K562 (cell line): ENCODE measurements around the gene EPB41L1. TPM values are rescaled to one million over a fixed set of nuclear protein-coding genes. Genes with fewer than 3 reads are reported as not detected.

ENCODE experiments used
- CREM ChIP-seq: IDR thresholded peaks from 2 replicates; pipeline ENCODE4 v1.6.1; 2014; ENCODE audit warnings: antibody characterized with exemption, low read depth
- EZH2 ChIP-seq: IDR thresholded peaks from 2 replicates; pipeline ENCODE4 v1.6.1; 2012; ENCODE audit warnings: low read depth, mild to moderate bottlenecking, inconsistent platforms, low read length, borderline replicate concordance
- KLF16 ChIP-seq: IDR thresholded peaks from 2 replicates; pipeline ENCODE4 v1.6.1; 2016; ENCODE audit warnings: antibody characterized with exemption
- NR2C2 ChIP-seq, 2 experiments: fragments of 200-800 bp in 1 of 2; sonication (Bioruptor generic) in 1 of 2; sonication (generic) in 1 of 2; formaldehyde crosslinking in 1 of 2; IDR thresholded peaks; 2 replicates each; pipeline versions ENCODE4 v1.6.1 to v1.8.0; 2016 to 2022; ENCODE audit warnings: mild to moderate bottlenecking in 1 of 2, missing compliant biosample characterization in 1 of 2, missing genetic modification characterization in 1 of 2, missing genetic modification reagents in 1 of 2
- RAD21 ChIP-seq, 2 experiments: fragments of 250-450 bp in 1 of 2; fragments of 450-650 bp in 1 of 2; sonication (Bioruptor Pico) in 1 of 2; formaldehyde crosslinking in 1 of 2; IDR thresholded peaks in 1 of 2; conservative IDR thresholded peaks in 1 of 2; 2 replicates each; pipeline versions ENCODE4 v1.4.0 to v1.8.0; 2020 to 2022; ENCODE audit warnings: mild to moderate bottlenecking in 2 of 2, moderate library complexity in 1 of 2
- RB1 ChIP-seq: fragments of 450-650 bp; IDR thresholded peaks from 2 replicates; pipeline ENCODE4 v1.6.1; 2017; ENCODE audit warnings: low read depth, mild to moderate bottlenecking
- REST ChIP-seq, 2 experiments: fragments of 450-650 bp; formaldehyde crosslinking in 1 of 2; IDR thresholded peaks; 2 replicates each; pipeline versions ENCODE4 v1.4.0 to v1.6.1; 2014 to 2020; ENCODE audit warnings: mild to moderate bottlenecking in 2 of 2, borderline replicate concordance in 1 of 2, low read depth in 1 of 2
- YY1 ChIP-seq, 3 experiments: IDR thresholded peaks; 2 replicates each; pipeline ENCODE4 v1.6.1; 2011; ENCODE audit warnings: low read length in 2 of 3, mild to moderate bottlenecking in 2 of 3, moderate library complexity in 2 of 3, borderline replicate concordance in 1 of 3, control low read depth in 1 of 3, low read depth in 1 of 3; ENCODE audit not compliant: insufficient read depth in 3 of 3, insufficient replicate concordance in 2 of 3, control insufficient read depth in 1 of 3, insufficient read length in 1 of 3; ENCODE audit errors: extremely low read depth in 1 of 3
- ZHX1 ChIP-seq: fragments of 150-350 bp; conservative IDR thresholded peaks from 2 replicates; pipeline ENCODE4 v1.6.1; 2014; ENCODE audit warnings: low read length
- ZNF764 ChIP-seq: fragments of 250-450 bp; sonication (Bioruptor Pico); IDR thresholded peaks from 2 replicates; pipeline ENCODE4 v1.4.0; 2020; ENCODE audit warnings: low read depth, mild to moderate bottlenecking, moderate library complexity
- polyA plus RNA-seq, 8 experiments: library from polyadenylated mRNA; depleted of rRNA in 4 of 8; stranded (reverse) in 5 of 8; unstranded in 3 of 8; fragments of >200 nt; fragmentation: Nextera tagmentation in 2 of 8; fragmentation: Illumina TruSeq in 1 of 8; extraction: Ambion mirVana in 2 of 8; extraction: Trizol in 1 of 8; gene quantifications; 2 replicates each; pipeline versions ENCODE4 v1.2.1 to v1.2.3, GENCODE V29; 2011 to 2014; ENCODE audit warnings: inconsistent platforms in 1 of 8, missing spikeins in 1 of 8
- total RNA-seq, 7 experiments: library from RNA; depleted of rRNA in 6 of 7; stranded (reverse); fragments of >200 nt in 6 of 7; fragmentation: Illumina TruSeq in 2 of 7; extraction: Trizol in 2 of 7; gene quantifications; 2 replicates each; pipeline versions ENCODE4 v1.2.1 to v1.2.3, GENCODE V29; 2011 to 2021; ENCODE audit warnings: low replicate concordance in 1 of 7
- TF ChIP-seq, protein P1 (sequence below): conservative IDR thresholded peaks from 2 replicates; pipeline ENCODE4 v1.6.1; 2011; ENCODE audit warnings: low read depth, mild to moderate bottlenecking, low read length; ENCODE audit not compliant: control insufficient read depth

Gene EPB41L1
- total and polyA plus RNA-seq, 9 of the 15 experiments (the other 6 are each of a cell fraction or from before 2014, with no cell fraction given), result 0.11 to 4.3 (median 1.3) TPM

- peak; percentile 69; the same call in 1 of the 2 replicates for TF ChIP-seq REST (IDR thresholded peaks at IDR 0.05; ENCODE audit: borderline replicate concordance)
- no peak for TF ChIP-seq REST (CRISPR knock-in tag; IDR thresholded peaks at IDR 0.05; ENCODE audit: low read depth)
- TF ChIP-seq ZNF764, result 0 out of 2 replicates have a peak, but pooled peaks have one; percentile 56
- TF ChIP-seq EZH2, result 0 out of 2 replicates have a peak, but pooled peaks have one; percentile 38
- TF ChIP-seq NR2C2 (CRISPR knock-in tag; IDR thresholded peaks at IDR 0.05), result no peak
- TF ChIP-seq NR2C2 (tag; IDR thresholded peaks at IDR 0.05), result no peak
- TF ChIP-seq RAD21 (CRISPR knock-in tag; conservative IDR thresholded peaks at IDR 0.05 in 1 of 2, IDR thresholded peaks at IDR 0.05 in 1 of 2), result peak; percentile 76 to 86
- TF ChIP-seq, protein P1, sequence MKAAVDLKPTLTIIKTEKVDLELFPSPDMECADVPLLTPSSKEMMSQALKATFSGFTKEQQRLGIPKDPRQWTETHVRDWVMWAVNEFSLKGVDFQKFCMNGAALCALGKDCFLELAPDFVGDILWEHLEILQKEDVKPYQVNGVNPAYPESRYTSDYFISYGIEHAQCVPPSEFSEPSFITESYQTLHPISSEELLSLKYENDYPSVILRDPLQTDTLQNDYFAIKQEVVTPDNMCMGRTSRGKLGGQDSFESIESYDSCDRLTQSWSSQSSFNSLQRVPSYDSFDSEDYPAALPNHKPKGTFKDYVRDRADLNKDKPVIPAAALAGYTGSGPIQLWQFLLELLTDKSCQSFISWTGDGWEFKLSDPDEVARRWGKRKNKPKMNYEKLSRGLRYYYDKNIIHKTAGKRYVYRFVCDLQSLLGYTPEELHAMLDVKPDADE, result no peak
- TF ChIP-seq CREM, result peak; percentile 42; the same call in 1 of the 2 replicates
- peak; percentile 24 to 80 (median 53) for TF ChIP-seq YY1 (IDR thresholded peaks at IDR 0.05; ENCODE audit: borderline replicate concordance in 1 of 3, control insufficient read depth in 1 of 3, extremely low read depth in 1 of 3, insufficient read depth in 3 of 3, insufficient read length in 1 of 3, insufficient replicate concordance in 2 of 3, low read depth in 1 of 3, low read length in 2 of 3)
- TF ChIP-seq ZHX1, result no peak
- TF ChIP-seq RB1, result peak; percentile 63; the same call in 1 of the 2 replicates
- 0 out of 2 replicates have a peak, but pooled peaks have one; percentile 38 for TF ChIP-seq KLF16
Observed at GRCh38 chr20:36202891-36203338, 48.4 kb downstream of the EPB41L1 start (continued).
